Subcutaneous abdominal adipose tissue (tissue), 5 donors: ENCODE measurements around the gene COL24A1.

Experiments
- H3K27ac ChIP-seq: one replicate; pipeline ENCODE4 v1.7.0; 2013; ENCODE audit warnings: low read depth, mild to moderate bottlenecking, inconsistent platforms, low read length, moderate library complexity
- H3K27me3 ChIP-seq, 5 donors: one replicate each; pipeline ENCODE4 v1.7.0; 2013; ENCODE audit warnings: low read length in 5 of 5, inconsistent platforms in 1 of 5; ENCODE audit not compliant: control insufficient read depth in 5 of 5, insufficient read depth in 4 of 5
- H3K36me3 ChIP-seq, 5 donors: one replicate each; pipeline ENCODE4 v1.7.0; 2013; ENCODE audit warnings: low read length in 5 of 5; ENCODE audit not compliant: control insufficient read depth in 5 of 5, insufficient read depth in 5 of 5
- H3K4me1 ChIP-seq, 5 donors: one replicate each; pipeline ENCODE4 v1.7.0; 2013; ENCODE audit warnings: low read length in 5 of 5, mild to moderate bottlenecking in 3 of 5, moderate library complexity in 1 of 5; ENCODE audit not compliant: control insufficient read depth in 5 of 5, insufficient read depth in 5 of 5
- H3K4me3 ChIP-seq, 5 donors: one replicate each; pipeline ENCODE4 v1.7.0; 2013; ENCODE audit warnings: low read length in 5 of 5, low read depth in 1 of 5
- H3K9ac ChIP-seq, 5 donors: one replicate each; pipeline ENCODE4 v1.7.0; 2013; ENCODE audit warnings: low read length in 5 of 5, mild to moderate bottlenecking in 4 of 5, moderate library complexity in 3 of 5
- H3K9me3 ChIP-seq, 5 donors: one replicate each; pipeline ENCODE4 v1.7.0; 2013; ENCODE audit warnings: low read length in 5 of 5; ENCODE audit not compliant: control insufficient read depth in 5 of 5
- donor health status: healthy.
- donor health status: healthy.
- donor health status: healthy.
- donor health status: healthy.
- donor health status: healthy.

COL24A1 gene

DNA sequence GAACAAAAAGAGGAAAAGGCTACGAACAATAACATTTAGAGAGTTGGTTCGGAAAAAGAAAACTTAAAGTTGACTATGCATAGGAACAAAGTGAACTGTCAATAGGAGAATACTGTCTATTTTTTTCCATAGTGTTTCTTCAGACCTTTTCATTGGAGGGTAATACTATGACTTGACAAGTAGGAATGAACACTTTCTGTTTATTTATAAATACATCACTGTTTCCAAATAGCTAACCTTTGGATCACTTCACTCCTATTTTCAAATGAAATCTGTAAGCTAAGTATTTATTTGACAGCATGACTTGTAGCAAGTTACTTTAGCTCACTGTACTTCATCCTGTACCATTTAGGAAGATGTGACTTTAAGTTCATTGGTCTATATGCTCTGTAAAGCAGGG lies 221.3 kb downstream of the COL24A1 start:
- H3K4me1 ChIP-seq = peaks cover 0 to 33% (median 20%) of the 10 kb centered on the region in 5 donors
- H3K4me3 ChIP-seq = no peak overlapping the region
- H3K9ac ChIP-seq = no peak overlapping the region
- H3K9me3 ChIP-seq = no peaks in the 10 kb centered on the region
- H3K27me3 ChIP-seq = no peaks in the 10 kb centered on the region
- no peaks in the 10 kb centered on the region for H3K36me3 ChIP-seq
- peak overlapping the region; percentile 47 for H3K27ac ChIP-seq

DNA sequence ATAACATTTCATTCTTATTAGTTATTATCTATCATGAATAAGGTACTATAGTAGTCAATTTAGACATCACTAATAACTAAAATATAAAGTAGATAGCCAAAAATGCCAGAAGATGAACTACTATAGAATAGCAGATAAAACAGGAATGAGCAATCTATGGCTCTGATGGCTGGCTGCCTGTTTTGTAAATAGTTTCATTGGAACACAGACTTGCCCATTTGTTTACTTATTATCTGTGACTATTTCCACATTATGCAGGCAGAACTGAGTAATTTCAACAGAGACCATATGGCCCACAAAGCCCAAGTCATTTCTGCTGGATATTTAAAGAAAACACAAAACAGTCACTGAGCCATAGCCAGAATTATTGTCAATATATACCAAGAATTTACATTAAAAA lies 222.1 kb downstream of the COL24A1 start:
- Histone ChIP-seq H3K4me3 (no peak overlapping the region), H3K27me3 (no peaks in the 10 kb centered on the region), H3K27ac (no peak overlapping the region), H3K9me3 (no peaks in the 10 kb centered on the region), H3K9ac (no peak overlapping the region), H3K4me1 (peaks cover 0 to 33% (median 20%) of the 10 kb centered on the region in 5 donors), H3K36me3 (no peaks in the 10 kb centered on the region)

DNA sequence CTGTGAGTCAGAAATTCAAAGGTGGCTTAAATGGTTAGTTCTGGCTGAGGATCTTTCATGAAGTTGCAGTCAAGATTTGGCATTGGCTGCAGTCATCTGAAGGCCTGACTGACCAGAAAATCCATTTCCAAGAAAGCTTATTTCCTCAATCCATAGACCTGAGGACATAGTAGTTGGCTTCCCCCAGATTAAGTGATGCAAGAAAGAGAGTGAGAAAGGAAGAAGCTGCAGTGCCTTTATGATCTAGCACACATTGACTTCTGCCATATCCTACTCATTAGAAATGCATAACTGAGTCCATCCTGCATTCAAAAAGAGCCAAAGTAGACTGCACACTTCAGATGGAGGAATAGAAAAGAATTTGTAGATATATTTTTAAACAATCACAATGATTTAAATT lies 222.6 kb downstream of the COL24A1 start:
- H3K27me3 ChIP-seq = no peaks in the 10 kb centered on the region
- H3K9me3 ChIP-seq = no peaks in the 10 kb centered on the region
- no peak overlapping the region for H3K9ac ChIP-seq
- peaks cover 0 to 33% (median 20%) of the 10 kb centered on the region in 5 donors for H3K4me1 ChIP-seq
- no peaks in the 10 kb centered on the region for H3K36me3 ChIP-seq
- H3K4me3 ChIP-seq = no peak overlapping the region
- H3K27ac ChIP-seq = no peak overlapping the region

DNA sequence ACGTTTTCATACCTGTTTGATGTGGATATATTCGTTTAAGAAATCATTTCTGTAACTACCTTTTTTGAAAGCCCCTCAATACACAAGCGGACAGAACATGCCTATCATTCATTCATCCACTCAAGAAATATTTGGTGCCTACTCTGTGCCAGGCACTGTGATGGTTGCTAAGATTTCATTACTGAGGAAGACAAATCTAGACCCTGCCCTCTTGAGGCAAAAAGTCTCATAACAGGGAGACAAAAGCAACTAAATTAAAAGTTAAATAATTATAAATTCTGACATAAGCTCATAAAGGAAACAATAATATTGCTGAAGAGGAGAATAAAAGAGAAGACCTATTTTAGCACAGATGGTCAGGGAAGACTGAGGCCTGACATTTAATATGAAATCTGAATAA lies 244.8 kb downstream of the COL24A1 start:
- no peaks in the 10 kb centered on the region for H3K36me3 ChIP-seq
- no peak overlapping the region for H3K27ac ChIP-seq
- H3K27me3 ChIP-seq = no peaks in the 10 kb centered on the region
- no peak overlapping the region for H3K4me3 ChIP-seq
- H3K4me1 ChIP-seq = no peaks in the 10 kb centered on the region
- H3K9me3 ChIP-seq = no peaks in the 10 kb centered on the region
- H3K9ac ChIP-seq = no peak overlapping the region

DNA sequence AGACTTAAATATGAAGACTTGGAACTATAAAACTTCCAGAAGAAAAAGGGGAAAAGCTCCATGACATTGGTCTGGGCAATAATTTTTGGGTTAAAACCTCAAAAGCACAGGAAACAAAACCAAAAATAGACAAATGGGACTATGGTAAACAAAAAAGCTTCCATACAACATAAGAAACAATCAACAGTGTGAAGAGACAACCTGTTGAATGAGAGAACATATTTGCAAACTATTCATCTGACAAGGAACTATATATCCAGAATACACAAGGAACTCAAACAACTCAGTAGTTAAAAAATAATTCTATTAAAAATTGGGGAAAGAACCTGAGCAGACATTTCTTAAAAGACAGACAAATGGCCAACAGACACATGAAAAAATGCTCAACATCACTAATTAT lies 255.7 kb downstream of the COL24A1 start:
- no peaks in the 10 kb centered on the region for H3K4me1 ChIP-seq
- H3K27ac ChIP-seq = no peak overlapping the region
- peaks cover 0 to 4% (median 0%) of the 10 kb centered on the region in 5 donors for H3K9me3 ChIP-seq
- no peaks in the 10 kb centered on the region for H3K36me3 ChIP-seq
- no peaks in the 10 kb centered on the region for H3K27me3 ChIP-seq
- no peak overlapping the region for H3K4me3 ChIP-seq
- H3K9ac ChIP-seq = no peak overlapping the region

DNA sequence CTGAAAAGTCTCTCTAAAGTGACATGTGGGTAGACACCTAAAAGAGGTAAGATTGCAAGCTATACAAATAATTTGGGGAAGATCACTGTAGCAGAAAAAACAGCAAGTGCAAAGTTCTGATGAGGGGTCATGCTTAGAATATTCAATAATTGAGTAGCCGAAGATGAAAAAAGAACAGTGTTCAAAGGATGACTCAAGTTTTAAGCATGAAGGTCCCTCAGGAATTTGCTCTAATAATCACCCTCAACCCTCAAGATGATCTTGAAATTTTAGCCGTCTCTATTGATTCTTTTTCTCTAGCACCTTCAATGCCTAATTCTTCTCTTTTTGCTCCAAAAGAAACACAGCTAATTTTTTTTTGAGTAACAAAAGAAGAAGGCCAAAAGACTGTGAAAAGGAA lies 257.7 kb downstream of the COL24A1 start:
- Histone ChIP-seq H3K9ac (no peak overlapping the region), H3K4me3 (no peak overlapping the region), H3K9me3 (peaks cover 0 to 4% (median 0%) of the 10 kb centered on the region in 5 donors), H3K36me3 (no peaks in the 10 kb centered on the region), H3K4me1 (no peaks in the 10 kb centered on the region), H3K27ac (no peak overlapping the region), H3K27me3 (no peaks in the 10 kb centered on the region)

DNA sequence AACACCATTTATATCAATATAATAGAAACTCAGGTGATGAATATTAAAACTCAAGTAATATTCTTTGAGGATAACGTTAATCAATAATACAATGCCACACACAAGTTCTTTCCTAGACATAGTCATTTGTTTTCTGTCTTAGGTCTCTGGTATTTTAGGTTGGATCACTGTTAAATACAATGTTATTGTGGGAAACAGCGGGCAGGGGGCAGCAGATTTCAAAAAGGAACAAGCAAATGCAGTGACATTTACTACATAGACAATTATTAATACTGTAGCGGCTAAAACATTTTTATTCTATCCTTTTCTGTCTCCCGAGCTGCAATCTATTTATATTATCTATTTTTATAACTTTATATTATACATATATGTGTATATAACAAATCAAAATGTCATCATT lies 261.9 kb downstream of the COL24A1 start:
- Histone ChIP-seq H3K27me3 (no peaks in the 10 kb centered on the region), H3K4me3 (no peak overlapping the region), H3K36me3 (no peaks in the 10 kb centered on the region), H3K9ac (no peak overlapping the region), H3K27ac (no peak overlapping the region), H3K9me3 (no peaks in the 10 kb centered on the region), H3K4me1 (no peaks in the 10 kb centered on the region)

DNA sequence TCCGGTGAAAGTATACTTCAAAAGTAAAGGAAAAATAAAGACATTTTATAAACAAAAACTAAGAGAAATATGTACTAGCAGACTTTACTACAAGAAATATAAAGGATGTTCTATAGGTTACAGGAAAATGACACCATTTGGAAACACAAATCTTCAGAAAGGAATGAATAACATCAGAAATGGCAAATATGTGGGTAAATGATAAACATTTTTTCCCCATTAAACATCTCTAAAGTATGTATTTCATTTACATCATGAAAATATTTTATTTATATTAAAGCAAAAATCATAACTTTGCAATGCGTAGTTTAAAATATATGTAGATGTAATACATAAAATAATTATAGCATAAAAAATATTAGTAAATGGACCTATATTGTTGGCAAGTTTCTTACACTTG lies 264.2 kb downstream of the COL24A1 start:
- Histone ChIP-seq H3K4me1 (peaks cover 0 to 5% (median 0%) of the 10 kb centered on the region in 5 donors), H3K36me3 (no peaks in the 10 kb centered on the region), H3K27me3 (no peaks in the 10 kb centered on the region), H3K27ac (no peak overlapping the region), H3K9me3 (no peaks in the 10 kb centered on the region), H3K4me3 (no peak overlapping the region), H3K9ac (no peak overlapping the region)

DNA sequence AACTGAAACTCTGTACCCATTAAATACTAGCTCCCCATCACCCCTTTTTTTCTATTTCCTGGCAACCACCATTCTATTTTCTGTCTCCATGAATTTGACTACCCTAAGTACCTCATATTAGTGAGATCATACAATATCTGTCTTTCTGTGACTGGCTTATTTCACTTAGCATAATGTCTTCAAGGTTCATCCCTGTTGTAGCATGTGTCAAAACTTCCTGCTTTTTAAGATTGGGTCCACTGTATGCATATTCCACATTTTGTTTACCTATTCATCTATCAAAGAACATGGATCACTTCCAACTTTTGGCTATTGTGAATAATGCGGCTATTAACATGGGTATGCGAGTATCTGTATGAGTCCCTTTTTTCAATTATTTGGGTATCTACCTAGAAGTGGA lies 266.7 kb downstream of the COL24A1 start:
- H3K4me3 ChIP-seq = no peak overlapping the region
- peaks cover 0 to 5% (median 0%) of the 10 kb centered on the region in 5 donors for H3K4me1 ChIP-seq
- no peak overlapping the region for H3K9ac ChIP-seq
- H3K27me3 ChIP-seq = no peaks in the 10 kb centered on the region
- no peak overlapping the region for H3K27ac ChIP-seq
- H3K36me3 ChIP-seq = no peaks in the 10 kb centered on the region
- no peaks in the 10 kb centered on the region for H3K9me3 ChIP-seq

DNA sequence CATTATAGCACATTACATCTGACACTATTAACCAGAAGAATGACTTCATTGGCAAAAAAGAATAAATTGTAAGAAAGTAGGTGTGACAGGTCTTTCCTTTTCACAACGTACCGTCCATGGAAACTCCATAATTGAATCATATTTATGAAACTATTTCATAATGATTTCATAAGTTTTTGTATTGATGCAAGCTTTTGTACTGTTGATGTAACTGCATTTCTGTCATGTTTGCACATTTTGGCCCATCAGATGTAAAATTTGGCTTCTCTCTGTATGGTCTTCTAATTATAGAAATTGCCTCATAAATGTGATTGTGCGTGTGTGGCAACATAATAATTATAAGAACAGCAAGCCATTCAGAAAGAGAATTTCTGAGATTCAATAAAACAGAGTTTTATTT lies 267.7 kb downstream of the COL24A1 start:
- Histone ChIP-seq H3K9me3 (no peaks in the 10 kb centered on the region), H3K4me1 (peaks cover 0 to 5% (median 0%) of the 10 kb centered on the region in 5 donors), H3K4me3 (no peak overlapping the region), H3K27me3 (no peaks in the 10 kb centered on the region), H3K9ac (no peak overlapping the region), H3K36me3 (no peaks in the 10 kb centered on the region), H3K27ac (no peak overlapping the region)
